Lower leg skin (tissue), 4 donors: Measurements from ENCODE around the gene ASPSCR1. TPM values are rescaled to one million over a fixed set of nuclear protein-coding genes. Genes with fewer than 3 reads are reported as not detected.
A peak's percentile ranks its signal among the peaks of the same experiment; 100 is the strongest.

Experiments used
- DNase-seq, 2 donors: peaks; one replicate each; pipeline ENCODE4 v3.0.0-alpha.2; 2019; ENCODE audit warnings: low spot score in 2 of 2
- H3K4me3 ChIP-seq: fragments of 200-600 bp; sonication (generic); 2 replicates; pipeline ENCODE4 v1.5.1; 2017; ENCODE audit warnings: mild to moderate bottlenecking, low read depth; ENCODE audit not compliant: poor library complexity, severe bottlenecking
- CTCF ChIP-seq, 3 donors: fragments of 450-650 bp; IDR thresholded peaks; one replicate each; pipeline ENCODE4 v1.5.1; 2016; ENCODE audit warnings: antibody characterized with exemption in 3 of 3, mild to moderate bottlenecking in 3 of 3, moderate library complexity in 2 of 3
- POLR2A ChIP-seq, 2 donors: fragments of 450-650 bp; IDR thresholded peaks; one replicate each; pipeline ENCODE4 v1.6.1; 2016 to 2017; ENCODE audit warnings: antibody characterized with exemption in 2 of 2, mild to moderate bottlenecking in 1 of 2, moderate library complexity in 1 of 2
- WGBS, 2 donors: methylation state at CpG; one replicate each; pipeline ENCODE4 v1.1.5; 2018; 5-methylcytosine and 5-hydroxymethylcytosine counted together
- intact Hi-C: fragments of 100-400 bp; cut with DNase I; formaldehyde crosslinking; loops from one replicate; pipeline ENCODE4 v1.15.0; 2023; ENCODE audit warnings: low total_unique reads
- total RNA-seq, 4 donors: library from RNA; depleted of rRNA; stranded (reverse); fragments of >200 nt; gene quantifications; one replicate each; pipeline ENCODE4 v1.1.0, GENCODE V29; 2016

Gene ASPSCR1
- total RNA-seq, 4 donors from 2014 or later = 24.0 to 31.5 (median 27.4) TPM

GRCh38 chr17:81961521-81962498 lies 15.6 kb upstream of the ASPSCR1 start:
- intact Hi-C loops = loop anchor here (2.0 kb wide), 1 partner anchor 57 kb away; no protein-coding TSS in a partner anchor
- TF ChIP-seq CTCF (IDR thresholded peaks at IDR 0.05) (no peak), POLR2A (IDR thresholded peaks at IDR 0.05) (no peak)
- no peak overlapping the region for H3K4me3 ChIP-seq
- DNase-seq = no peak
- 21 to 35% methylated on average over 31 to 38 of the region's 82 CpGs for WGBS, 2 donors

DNA sequence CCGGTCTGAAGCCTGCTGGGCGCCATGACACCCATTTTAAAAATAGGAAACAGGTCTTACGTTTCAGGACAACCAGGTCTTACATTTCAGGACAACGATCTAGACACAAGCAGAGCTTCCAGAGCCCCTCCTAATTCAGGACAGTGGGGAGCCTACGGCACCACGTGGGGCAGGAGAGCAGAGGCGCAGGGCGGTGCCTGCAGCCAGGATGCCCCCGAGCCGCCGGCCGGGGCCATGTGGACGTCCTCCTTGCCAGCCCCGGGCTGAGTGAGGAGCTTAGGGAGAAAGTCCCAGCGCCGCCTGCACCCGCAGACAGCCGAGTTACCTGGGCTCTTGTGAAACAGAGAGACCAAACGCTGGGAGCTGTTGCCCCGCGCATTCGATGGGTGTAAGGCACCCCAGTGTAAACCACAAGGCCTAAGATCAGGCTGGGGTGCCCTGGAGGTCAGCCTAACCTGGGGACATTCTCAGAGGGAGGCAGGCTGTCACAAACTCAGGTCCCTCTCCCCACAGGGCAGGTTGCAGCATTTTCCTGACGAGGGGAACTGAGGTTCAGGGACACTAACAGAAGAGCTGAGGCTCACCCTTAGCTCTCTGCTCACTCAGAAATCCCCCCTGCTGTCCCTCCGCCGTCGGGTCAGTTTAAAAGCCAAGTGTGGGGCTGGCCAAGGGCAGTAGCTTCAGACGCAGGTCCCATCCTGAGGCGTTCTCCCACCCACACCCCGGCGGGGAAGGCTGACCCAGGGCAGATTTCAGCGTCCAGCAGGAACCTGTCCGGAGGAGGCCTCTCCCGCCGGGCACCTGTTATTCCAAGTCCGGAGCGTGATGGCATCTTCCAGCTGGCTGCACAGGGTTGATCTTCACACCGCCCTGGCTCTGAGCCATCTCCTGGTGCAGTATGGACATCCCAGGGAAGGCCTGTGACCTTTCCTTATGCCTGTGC lies 14.7 kb upstream of the ASPSCR1 start:
- WGBS, 2 donors = 51 to 70% methylated on average over 30 to 36 of the region's 37 CpGs
- TF ChIP-seq CTCF (IDR thresholded peaks at IDR 0.05) (no peak), POLR2A (IDR thresholded peaks at IDR 0.05) (no peak)
- H3K4me3 ChIP-seq = no peak overlapping the region
- DNase-seq = no peak
- intact Hi-C loops = loop anchor here (2.0 kb wide), 1 partner anchor 56 kb away; no protein-coding TSS in a partner anchor

DNA sequence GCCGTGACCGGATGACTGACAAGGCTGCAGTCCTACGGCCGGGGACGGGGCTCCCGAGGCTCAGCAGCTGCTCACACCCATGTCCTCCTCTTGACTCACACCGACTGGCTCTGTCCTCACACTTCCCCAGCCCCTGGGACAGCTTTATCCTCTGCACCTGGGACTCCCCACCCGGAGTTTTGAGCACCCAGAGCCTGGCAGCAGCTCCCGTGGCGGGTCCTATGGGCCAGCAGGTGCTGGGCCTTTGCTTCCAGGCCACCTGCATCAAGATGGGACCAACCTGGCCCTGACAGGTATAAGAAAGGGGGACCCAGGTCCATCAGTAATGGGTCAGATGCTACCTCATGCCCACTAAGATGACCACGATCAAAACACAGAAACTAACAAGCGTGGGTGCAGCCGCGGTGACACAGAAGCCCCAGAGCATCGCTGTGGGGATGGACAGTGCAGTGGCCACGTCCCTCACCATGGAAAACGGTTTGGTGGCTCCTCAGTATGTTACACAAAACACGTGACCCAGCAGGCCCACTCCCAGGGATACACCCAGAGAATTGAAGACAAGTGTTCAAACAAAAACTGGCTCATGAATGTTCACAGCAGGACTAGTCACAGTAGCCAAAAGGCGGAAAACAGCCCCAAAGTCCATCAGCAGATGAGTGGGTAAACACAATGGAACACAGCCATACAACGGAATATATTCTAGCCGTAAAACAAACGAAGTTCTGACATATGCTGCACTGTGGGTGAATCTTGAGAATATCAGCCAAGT lies 13.2 kb upstream of the ASPSCR1 start:
- intact Hi-C loops = no loop called here
- WGBS, 2 donors = 75% methylated on average over 22 of the region's 22 CpGs
- no peak overlapping the region for H3K4me3 ChIP-seq
- DNase-seq = no peak
- TF ChIP-seq CTCF (IDR thresholded peaks at IDR 0.05) = no peak
- TF ChIP-seq POLR2A (IDR thresholded peaks at IDR 0.05) = no peak

- TF ChIP-seq CTCF (IDR thresholded peaks at IDR 0.05) (peak in 1 of 3 donors; percentile 62), POLR2A (IDR thresholded peaks at IDR 0.05) (no peak)
- intact Hi-C loops = no loop called here
- no peak for DNase-seq
- no peak overlapping the region for H3K4me3 ChIP-seq
- WGBS, 2 donors = 59 to 71% methylated on average over 24 to 35 of the region's 41 CpGs
These were observed 10.8 kb upstream of the ASPSCR1 start for GRCh38 chr17:81966343-81967243.
